Transverse colon (tissue), 3 donors: ENCODE measurements around the gene SPDYE17.
"Not testable (repeated sequence)": the region's sequence is repeated elsewhere in the genome, so short reads cannot be mapped to it uniquely, and the experiment has no call there.

ENCODE experiments used
- EP300 ChIP-seq: sonication (generic); formaldehyde crosslinking; IDR thresholded peaks from one replicate; pipeline ENCODE4 v1.6.1; 2017; ENCODE audit warnings: antibody characterized with exemption, low read depth
- POLR2A ChIP-seq: fragments of 450-650 bp; IDR thresholded peaks from one replicate; pipeline ENCODE4 v1.6.1; 2016; ENCODE audit warnings: antibody characterized with exemption, mild to moderate bottlenecking, moderate library complexity
- TF ChIP-seq, protein P1 (sequence below), 5 experiments: fragments of 200-600 bp in 3 of 5; fragments of 450-650 bp in 2 of 5; sonication (generic) in 3 of 5; IDR thresholded peaks; 1 replicate in 2 of 5; 2 replicates in 3 of 5; pipeline ENCODE4 v1.5.1; 2016 to 2017; ENCODE audit warnings: antibody characterized with exemption in 5 of 5, inconsistent platforms in 3 of 5, mild to moderate bottlenecking in 2 of 5, moderate library complexity in 1 of 5

DNA sequence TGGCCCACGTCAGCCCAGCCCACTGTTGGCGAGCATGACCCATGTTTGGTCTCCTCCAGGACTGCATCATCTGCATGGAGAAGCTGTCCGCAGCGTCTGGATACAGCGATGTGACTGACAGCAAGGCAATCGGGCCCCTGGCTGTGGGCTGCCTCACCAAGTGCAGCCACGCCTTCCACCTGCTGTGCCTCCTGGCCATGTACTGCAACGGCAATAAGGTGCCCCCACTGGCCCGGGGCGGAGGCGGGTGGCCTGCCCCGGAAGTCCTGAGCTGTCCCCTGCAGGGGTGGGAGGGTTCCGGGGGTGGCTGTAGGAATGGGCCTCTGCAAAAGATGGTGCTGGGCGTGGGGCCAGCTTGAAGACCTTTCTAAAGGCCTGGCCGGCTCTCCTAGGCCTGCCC is 30.1 kb downstream of the SPDYE17 start:
- not testable (repeated sequence) for TF ChIP-seq POLR2A, EP300
- TF ChIP-seq, protein P1, sequence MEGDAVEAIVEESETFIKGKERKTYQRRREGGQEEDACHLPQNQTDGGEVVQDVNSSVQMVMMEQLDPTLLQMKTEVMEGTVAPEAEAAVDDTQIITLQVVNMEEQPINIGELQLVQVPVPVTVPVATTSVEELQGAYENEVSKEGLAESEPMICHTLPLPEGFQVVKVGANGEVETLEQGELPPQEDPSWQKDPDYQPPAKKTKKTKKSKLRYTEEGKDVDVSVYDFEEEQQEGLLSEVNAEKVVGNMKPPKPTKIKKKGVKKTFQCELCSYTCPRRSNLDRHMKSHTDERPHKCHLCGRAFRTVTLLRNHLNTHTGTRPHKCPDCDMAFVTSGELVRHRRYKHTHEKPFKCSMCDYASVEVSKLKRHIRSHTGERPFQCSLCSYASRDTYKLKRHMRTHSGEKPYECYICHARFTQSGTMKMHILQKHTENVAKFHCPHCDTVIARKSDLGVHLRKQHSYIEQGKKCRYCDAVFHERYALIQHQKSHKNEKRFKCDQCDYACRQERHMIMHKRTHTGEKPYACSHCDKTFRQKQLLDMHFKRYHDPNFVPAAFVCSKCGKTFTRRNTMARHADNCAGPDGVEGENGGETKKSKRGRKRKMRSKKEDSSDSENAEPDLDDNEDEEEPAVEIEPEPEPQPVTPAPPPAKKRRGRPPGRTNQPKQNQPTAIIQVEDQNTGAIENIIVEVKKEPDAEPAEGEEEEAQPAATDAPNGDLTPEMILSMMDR (IDR thresholded peaks at IDR 0.05) = not testable (repeated sequence)
